Liver (tissue), 3 donors: ENCODE data around the gene SLC2A9.

ENCODE experiments used
- GABPA ChIP-seq, 2 donors: IDR thresholded peaks in 1 of 2; conservative IDR thresholded peaks in 1 of 2; 2 replicates each; pipeline ENCODE4 v1.6.1; 2016; ENCODE audit warnings: antibody characterized with exemption in 2 of 2, mild to moderate bottlenecking in 1 of 2, moderate library complexity in 1 of 2
- HNF4A ChIP-seq, 2 donors: conservative IDR thresholded peaks; 2 replicates each; pipeline ENCODE4 v1.6.1; 2016; ENCODE audit warnings: antibody characterized with exemption in 2 of 2, mild to moderate bottlenecking in 2 of 2
- HNF4G ChIP-seq: IDR thresholded peaks from 2 replicates; pipeline ENCODE4 v1.6.1; 2016; ENCODE audit warnings: antibody characterized with exemption
- JUND ChIP-seq, 2 donors: IDR thresholded peaks; 2 replicates each; pipeline ENCODE4 v1.6.1; 2016; ENCODE audit warnings: antibody characterized with exemption in 2 of 2
- SP1 ChIP-seq: IDR thresholded peaks from 2 replicates; pipeline ENCODE4 v1.6.1; 2018; ENCODE audit warnings: antibody characterized with exemption, mild to moderate bottlenecking
- TAF1 ChIP-seq: conservative IDR thresholded peaks from 2 replicates; pipeline ENCODE4 v1.6.1; 2016; ENCODE audit warnings: antibody characterized with exemption, mild to moderate bottlenecking
- YY1 ChIP-seq: IDR thresholded peaks from 2 replicates; pipeline ENCODE4 v1.6.1; 2016; ENCODE audit warnings: antibody characterized with exemption, mild to moderate bottlenecking
- TF ChIP-seq, protein P1 (sequence below): fragments of 150-350 bp; IDR thresholded peaks from 2 replicates; pipeline ENCODE4 v1.5.1; 2017; ENCODE audit warnings: improper control_type of control experiment, low read depth, low read length; ENCODE audit not compliant: missing input control
- TF ChIP-seq, protein P2 (sequence below): IDR thresholded peaks from 2 replicates; pipeline ENCODE4 v1.6.1; 2016; ENCODE audit warnings: antibody characterized with exemption
- TF ChIP-seq, protein P3 (sequence below): IDR thresholded peaks from 2 replicates; pipeline ENCODE4 v1.6.1; 2016; ENCODE audit warnings: antibody characterized with exemption
- TF ChIP-seq, protein P4 (sequence below): IDR thresholded peaks from 2 replicates; pipeline ENCODE4 v1.6.1; 2016; ENCODE audit warnings: antibody characterized with exemption, mild to moderate bottlenecking
- TF ChIP-seq, protein P5 (sequence below): IDR thresholded peaks from 2 replicates; pipeline ENCODE4 v1.6.1; 2016; ENCODE audit warnings: antibody characterized with exemption
- donor health status: healthy.
- donor health status: healthy.

DNA sequence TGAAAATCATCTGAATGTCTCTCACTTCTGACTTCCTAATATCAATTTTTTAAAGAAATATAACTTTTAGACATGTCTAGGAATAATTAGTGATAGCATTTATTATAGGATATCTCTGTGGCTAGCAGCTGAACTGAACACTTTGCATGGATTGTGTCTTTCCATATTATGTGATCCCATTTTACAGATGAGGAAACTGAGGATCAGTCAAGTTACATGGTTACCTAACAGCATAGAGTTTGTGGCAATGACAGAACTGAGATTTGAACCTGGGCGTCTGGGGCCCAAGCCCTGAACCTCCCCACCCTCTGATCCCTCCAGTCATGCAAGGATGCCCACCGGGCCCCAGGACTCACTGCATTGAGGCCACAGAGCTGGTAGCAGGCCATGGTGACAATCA, 101.3 kb downstream of the SLC2A9 start:
- TF ChIP-seq, protein P1, sequence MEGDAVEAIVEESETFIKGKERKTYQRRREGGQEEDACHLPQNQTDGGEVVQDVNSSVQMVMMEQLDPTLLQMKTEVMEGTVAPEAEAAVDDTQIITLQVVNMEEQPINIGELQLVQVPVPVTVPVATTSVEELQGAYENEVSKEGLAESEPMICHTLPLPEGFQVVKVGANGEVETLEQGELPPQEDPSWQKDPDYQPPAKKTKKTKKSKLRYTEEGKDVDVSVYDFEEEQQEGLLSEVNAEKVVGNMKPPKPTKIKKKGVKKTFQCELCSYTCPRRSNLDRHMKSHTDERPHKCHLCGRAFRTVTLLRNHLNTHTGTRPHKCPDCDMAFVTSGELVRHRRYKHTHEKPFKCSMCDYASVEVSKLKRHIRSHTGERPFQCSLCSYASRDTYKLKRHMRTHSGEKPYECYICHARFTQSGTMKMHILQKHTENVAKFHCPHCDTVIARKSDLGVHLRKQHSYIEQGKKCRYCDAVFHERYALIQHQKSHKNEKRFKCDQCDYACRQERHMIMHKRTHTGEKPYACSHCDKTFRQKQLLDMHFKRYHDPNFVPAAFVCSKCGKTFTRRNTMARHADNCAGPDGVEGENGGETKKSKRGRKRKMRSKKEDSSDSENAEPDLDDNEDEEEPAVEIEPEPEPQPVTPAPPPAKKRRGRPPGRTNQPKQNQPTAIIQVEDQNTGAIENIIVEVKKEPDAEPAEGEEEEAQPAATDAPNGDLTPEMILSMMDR, result no peak
- TF ChIP-seq GABPA (IDR thresholded peaks at IDR 0.05 in 1 of 2, conservative IDR thresholded peaks at IDR 0.05 in 1 of 2), result no peak
- TF ChIP-seq, protein P2, sequence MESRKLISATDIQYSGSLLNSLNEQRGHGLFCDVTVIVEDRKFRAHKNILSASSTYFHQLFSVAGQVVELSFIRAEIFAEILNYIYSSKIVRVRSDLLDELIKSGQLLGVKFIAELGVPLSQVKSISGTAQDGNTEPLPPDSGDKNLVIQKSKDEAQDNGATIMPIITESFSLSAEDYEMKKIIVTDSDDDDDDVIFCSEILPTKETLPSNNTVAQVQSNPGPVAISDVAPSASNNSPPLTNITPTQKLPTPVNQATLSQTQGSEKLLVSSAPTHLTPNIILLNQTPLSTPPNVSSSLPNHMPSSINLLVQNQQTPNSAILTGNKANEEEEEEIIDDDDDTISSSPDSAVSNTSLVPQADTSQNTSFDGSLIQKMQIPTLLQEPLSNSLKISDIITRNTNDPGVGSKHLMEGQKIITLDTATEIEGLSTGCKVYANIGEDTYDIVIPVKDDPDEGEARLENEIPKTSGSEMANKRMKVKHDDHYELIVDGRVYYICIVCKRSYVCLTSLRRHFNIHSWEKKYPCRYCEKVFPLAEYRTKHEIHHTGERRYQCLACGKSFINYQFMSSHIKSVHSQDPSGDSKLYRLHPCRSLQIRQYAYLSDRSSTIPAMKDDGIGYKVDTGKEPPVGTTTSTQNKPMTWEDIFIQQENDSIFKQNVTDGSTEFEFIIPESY, result no peak
- TF ChIP-seq SP1, result no peak
- TF ChIP-seq, protein P3, sequence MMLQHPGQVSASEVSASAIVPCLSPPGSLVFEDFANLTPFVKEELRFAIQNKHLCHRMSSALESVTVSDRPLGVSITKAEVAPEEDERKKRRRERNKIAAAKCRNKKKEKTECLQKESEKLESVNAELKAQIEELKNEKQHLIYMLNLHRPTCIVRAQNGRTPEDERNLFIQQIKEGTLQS, result no peak
- no peak for TF ChIP-seq HNF4G
- TF ChIP-seq, protein P4, sequence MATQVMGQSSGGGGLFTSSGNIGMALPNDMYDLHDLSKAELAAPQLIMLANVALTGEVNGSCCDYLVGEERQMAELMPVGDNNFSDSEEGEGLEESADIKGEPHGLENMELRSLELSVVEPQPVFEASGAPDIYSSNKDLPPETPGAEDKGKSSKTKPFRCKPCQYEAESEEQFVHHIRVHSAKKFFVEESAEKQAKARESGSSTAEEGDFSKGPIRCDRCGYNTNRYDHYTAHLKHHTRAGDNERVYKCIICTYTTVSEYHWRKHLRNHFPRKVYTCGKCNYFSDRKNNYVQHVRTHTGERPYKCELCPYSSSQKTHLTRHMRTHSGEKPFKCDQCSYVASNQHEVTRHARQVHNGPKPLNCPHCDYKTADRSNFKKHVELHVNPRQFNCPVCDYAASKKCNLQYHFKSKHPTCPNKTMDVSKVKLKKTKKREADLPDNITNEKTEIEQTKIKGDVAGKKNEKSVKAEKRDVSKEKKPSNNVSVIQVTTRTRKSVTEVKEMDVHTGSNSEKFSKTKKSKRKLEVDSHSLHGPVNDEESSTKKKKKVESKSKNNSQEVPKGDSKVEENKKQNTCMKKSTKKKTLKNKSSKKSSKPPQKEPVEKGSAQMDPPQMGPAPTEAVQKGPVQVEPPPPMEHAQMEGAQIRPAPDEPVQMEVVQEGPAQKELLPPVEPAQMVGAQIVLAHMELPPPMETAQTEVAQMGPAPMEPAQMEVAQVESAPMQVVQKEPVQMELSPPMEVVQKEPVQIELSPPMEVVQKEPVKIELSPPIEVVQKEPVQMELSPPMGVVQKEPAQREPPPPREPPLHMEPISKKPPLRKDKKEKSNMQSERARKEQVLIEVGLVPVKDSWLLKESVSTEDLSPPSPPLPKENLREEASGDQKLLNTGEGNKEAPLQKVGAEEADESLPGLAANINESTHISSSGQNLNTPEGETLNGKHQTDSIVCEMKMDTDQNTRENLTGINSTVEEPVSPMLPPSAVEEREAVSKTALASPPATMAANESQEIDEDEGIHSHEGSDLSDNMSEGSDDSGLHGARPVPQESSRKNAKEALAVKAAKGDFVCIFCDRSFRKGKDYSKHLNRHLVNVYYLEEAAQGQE, result no peak
- TF ChIP-seq HNF4A (conservative IDR thresholded peaks at IDR 0.05), result no peak
- TF ChIP-seq TAF1, result no peak
- no peak for TF ChIP-seq YY1
- TF ChIP-seq, protein P5, sequence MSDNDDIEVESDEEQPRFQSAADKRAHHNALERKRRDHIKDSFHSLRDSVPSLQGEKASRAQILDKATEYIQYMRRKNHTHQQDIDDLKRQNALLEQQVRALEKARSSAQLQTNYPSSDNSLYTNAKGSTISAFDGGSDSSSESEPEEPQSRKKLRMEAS, result no peak
- no peak for TF ChIP-seq JUND (IDR thresholded peaks at IDR 0.05)
